Loucy (cell line): ENCODE measurements around the gene ZFP42.

Experiments used
- CTCF ChIP-seq: fragments of 200-600 bp; sonication (generic); conservative IDR thresholded peaks from 2 replicates; pipeline ENCODE4 v1.5.1; 2014; ENCODE audit warnings: mild to moderate bottlenecking, antibody characterized with exemption, low read length
- EZH2phosphoT487 ChIP-seq: fragments of 200-600 bp; IDR thresholded peaks from 2 replicates; pipeline ENCODE4 v1.6.1; 2018; ENCODE audit warnings: antibody characterized with exemption, mild to moderate bottlenecking, moderate library complexity, borderline replicate concordance

- TF ChIP-seq CTCF (no peak), EZH2phosphoT487 (no peak)
Observed at GRCh38 chr4:188029114-188029513, 33.5 kb downstream of the ZFP42 start.
